K562 (cell line): Measurements from ENCODE around the gene HNRNPA3. TPM values are rescaled to one million over a fixed set of nuclear protein-coding genes. Genes with fewer than 3 reads are reported as not detected.

Source experiments
- LEF1 ChIP-seq: fragments of 450-650 bp; IDR thresholded peaks from 2 replicates; pipeline ENCODE4 v1.6.1; 2016; ENCODE audit warnings: mild to moderate bottlenecking
- MAX ChIP-seq: sonication (generic); formaldehyde crosslinking; IDR thresholded peaks from 2 replicates; pipeline ENCODE4 v1.9.0; 2022; ENCODE audit warnings: mild to moderate bottlenecking, missing genetic modification reagents
- MECOM ChIP-seq: fragments of 250-450 bp; sonication (Bioruptor Pico); IDR thresholded peaks from 2 replicates; pipeline ENCODE4 v1.8.0; 2022; ENCODE audit warnings: inconsistent platforms
- MEF2A ChIP-seq: IDR thresholded peaks from 2 replicates; pipeline ENCODE4 v1.6.1; 2011; ENCODE audit warnings: low read depth, mild to moderate bottlenecking, low read length, moderate library complexity; ENCODE audit not compliant: control insufficient read depth
- NCOA6 ChIP-seq: fragments of 450-650 bp; IDR thresholded peaks from 2 replicates; pipeline ENCODE4 v1.6.1; 2017; ENCODE audit warnings: mild to moderate bottlenecking
- NCOR1 ChIP-seq: fragments of 450-650 bp; IDR thresholded peaks from 2 replicates; pipeline ENCODE4 v1.6.1; 2016; ENCODE audit warnings: mild to moderate bottlenecking, moderate library complexity
- PBX2 ChIP-seq, 2 experiments: IDR thresholded peaks in 1 of 2; conservative IDR thresholded peaks in 1 of 2; 2 replicates each; pipeline ENCODE4 v1.6.1; 2016; ENCODE audit warnings: low read depth in 2 of 2, mild to moderate bottlenecking in 1 of 2, missing compliant biosample characterization in 1 of 2, missing genetic modification characterization in 1 of 2, moderate library complexity in 1 of 2
- RBM15 ChIP-seq: fragments of 200-400 bp; formaldehyde crosslinking; IDR thresholded peaks from 2 replicates; pipeline ENCODE4 v1.6.1; 2018; ENCODE audit warnings: mild to moderate bottlenecking, low read length, moderate library complexity; ENCODE audit not compliant: insufficient read depth
- SIX5 ChIP-seq, 2 experiments: IDR thresholded peaks; 2 replicates each; pipeline ENCODE4 v1.6.1; 2011; ENCODE audit warnings: low read length in 2 of 2, borderline replicate concordance in 1 of 2, low read depth in 1 of 2, mild to moderate bottlenecking in 1 of 2, moderate library complexity in 1 of 2; ENCODE audit not compliant: insufficient read depth in 1 of 2
- SMAD3 ChIP-seq: fragments of 450-650 bp; formaldehyde crosslinking; conservative IDR thresholded peaks from 2 replicates; pipeline ENCODE4 v1.4.0; 2020; ENCODE audit warnings: mild to moderate bottlenecking
- ZMIZ1 ChIP-seq, 2 experiments: fragments of 150-350 bp in 1 of 2; IDR thresholded peaks; 2 replicates each; pipeline ENCODE4 v1.6.1; 2012 to 2016; ENCODE audit warnings: low read depth in 2 of 2, low read length in 2 of 2, mild to moderate bottlenecking in 1 of 2, moderate library complexity in 1 of 2
- ZNF174 ChIP-seq: fragments of 250-450 bp; sonication (Bioruptor Pico); IDR thresholded peaks from 2 replicates; pipeline ENCODE4 v1.4.0; 2020; ENCODE audit warnings: mild to moderate bottlenecking
- ZNF586 ChIP-seq: fragments of 450-650 bp; formaldehyde crosslinking; conservative IDR thresholded peaks from 2 replicates; pipeline ENCODE4 v1.4.0; 2020; ENCODE audit warnings: mild to moderate bottlenecking, moderate library complexity
- polyA plus RNA-seq, 8 experiments: library from polyadenylated mRNA; depleted of rRNA in 4 of 8; stranded (reverse) in 5 of 8; unstranded in 3 of 8; fragments of >200 nt; fragmentation: Nextera tagmentation in 2 of 8; fragmentation: Illumina TruSeq in 1 of 8; extraction: Ambion mirVana in 2 of 8; extraction: Trizol in 1 of 8; gene quantifications; 2 replicates each; pipeline versions ENCODE4 v1.2.1 to v1.2.3, GENCODE V29; 2011 to 2014; ENCODE audit warnings: inconsistent platforms in 1 of 8, missing spikeins in 1 of 8
- total RNA-seq, 7 experiments: library from RNA; depleted of rRNA in 6 of 7; stranded (reverse); fragments of >200 nt in 6 of 7; fragmentation: Illumina TruSeq in 2 of 7; extraction: Trizol in 2 of 7; gene quantifications; 2 replicates each; pipeline versions ENCODE4 v1.2.1 to v1.2.3, GENCODE V29; 2011 to 2021; ENCODE audit warnings: low replicate concordance in 1 of 7
- TF ChIP-seq, protein P1 (sequence below): fragments of 250-450 bp; sonication (Bioruptor Pico); IDR thresholded peaks from 2 replicates; pipeline ENCODE4 v1.4.0; 2020
- TF ChIP-seq, protein P2 (sequence below), 2 experiments: fragments of 450-650 bp; conservative IDR thresholded peaks; 2 replicates each; pipeline ENCODE4 v1.6.1; 2017; ENCODE audit warnings: mild to moderate bottlenecking in 2 of 2, moderate library complexity in 2 of 2
- TF ChIP-seq, protein P3 (sequence below): fragments of 250-450 bp; sonication (Bioruptor Pico); IDR thresholded peaks from 2 replicates; pipeline ENCODE4 v1.8.0; 2022; ENCODE audit warnings: inconsistent platforms, mild to moderate bottlenecking, moderate library complexity, borderline replicate concordance

HNRNPA3 gene
- total and polyA plus RNA-seq, 9 of the 15 experiments (the other 6 are each of a cell fraction or from before 2014, with no cell fraction given), result 72.8 to 428 (median 192) TPM

DNA sequence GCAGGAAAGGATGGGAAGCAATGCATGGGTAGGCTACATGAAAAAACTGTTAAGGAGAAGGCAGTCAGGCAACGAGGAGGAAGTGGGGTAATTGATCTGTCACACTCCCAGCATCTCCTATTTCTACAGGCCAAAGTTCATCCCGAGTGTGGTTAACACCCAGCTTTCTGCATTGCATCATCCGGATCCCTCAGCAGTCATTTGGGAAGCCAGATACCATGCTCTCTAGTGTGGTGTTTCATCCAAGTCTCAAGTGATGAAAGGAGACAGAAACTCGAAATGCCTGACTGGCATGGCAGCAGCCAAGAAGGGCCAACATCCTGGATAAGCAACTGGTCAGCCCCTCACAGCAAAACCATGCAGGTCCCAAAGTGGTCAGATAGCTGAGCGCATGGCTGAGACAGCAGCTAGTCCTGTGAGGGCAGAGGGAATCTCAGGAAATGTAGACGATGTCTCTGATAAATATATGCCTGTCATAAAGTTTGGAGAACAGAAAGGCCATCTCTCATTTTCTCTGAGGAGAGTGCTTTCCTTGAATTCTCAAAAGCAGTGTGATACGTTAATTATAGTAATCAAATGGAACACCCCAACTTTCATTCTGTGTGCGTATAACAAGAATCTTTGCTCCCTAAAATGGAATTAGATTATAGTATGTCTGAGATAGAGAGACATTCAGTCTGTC, 24.8 kb upstream of the HNRNPA3 start (continued):
- TF ChIP-seq, protein P1, sequence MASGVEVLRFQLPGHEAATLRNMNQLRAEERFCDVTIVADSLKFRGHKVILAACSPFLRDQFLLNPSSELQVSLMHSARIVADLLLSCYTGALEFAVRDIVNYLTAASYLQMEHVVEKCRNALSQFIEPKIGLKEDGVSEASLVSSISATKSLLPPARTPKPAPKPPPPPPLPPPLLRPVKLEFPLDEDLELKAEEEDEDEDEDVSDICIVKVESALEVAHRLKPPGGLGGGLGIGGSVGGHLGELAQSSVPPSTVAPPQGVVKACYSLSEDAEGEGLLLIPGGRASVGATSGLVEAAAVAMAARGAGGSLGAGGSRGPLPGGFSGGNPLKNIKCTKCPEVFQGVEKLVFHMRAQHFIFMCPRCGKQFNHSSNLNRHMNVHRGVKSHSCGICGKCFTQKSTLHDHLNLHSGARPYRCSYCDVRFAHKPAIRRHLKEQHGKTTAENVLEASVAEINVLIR (CRISPR knock-in tag), result no peak
- no peak for TF ChIP-seq SIX5 (IDR thresholded peaks at IDR 0.05; ENCODE audit: borderline replicate concordance in 1 of 2, insufficient read depth in 1 of 2, low read depth in 1 of 2, low read length in 2 of 2)
- no peak for TF ChIP-seq ZNF586 (CRISPR knock-in tag)
- TF ChIP-seq, protein P2, sequence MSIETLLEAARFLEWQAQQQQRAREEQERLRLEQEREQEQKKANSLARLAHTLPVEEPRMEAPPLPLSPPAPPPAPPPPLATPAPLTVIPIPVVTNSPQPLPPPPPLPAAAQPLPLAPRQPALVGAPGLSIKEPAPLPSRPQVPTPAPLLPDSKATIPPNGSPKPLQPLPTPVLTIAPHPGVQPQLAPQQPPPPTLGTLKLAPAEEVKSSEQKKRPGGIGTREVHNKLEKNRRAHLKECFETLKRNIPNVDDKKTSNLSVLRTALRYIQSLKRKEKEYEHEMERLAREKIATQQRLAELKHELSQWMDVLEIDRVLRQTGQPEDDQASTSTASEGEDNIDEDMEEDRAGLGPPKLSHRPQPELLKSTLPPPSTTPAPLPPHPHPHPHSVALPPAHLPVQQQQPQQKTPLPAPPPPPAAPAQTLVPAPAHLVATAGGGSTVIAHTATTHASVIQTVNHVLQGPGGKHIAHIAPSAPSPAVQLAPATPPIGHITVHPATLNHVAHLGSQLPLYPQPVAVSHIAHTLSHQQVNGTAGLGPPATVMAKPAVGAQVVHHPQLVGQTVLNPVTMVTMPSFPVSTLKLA (conservative IDR thresholded peaks at IDR 0.05), result no peak
- 0 out of 2 replicates have a peak, but pooled peaks have one; percentile 4 for TF ChIP-seq MECOM
- no peak for TF ChIP-seq PBX2 (CRISPR knock-in tag; IDR thresholded peaks at IDR 0.05; ENCODE audit: low read depth)
- TF ChIP-seq PBX2 (tag; conservative IDR thresholded peaks at IDR 0.05; ENCODE audit: low read depth), result no peak
- TF ChIP-seq NCOR1, result no peak
- no peak for TF ChIP-seq MAX
- TF ChIP-seq SMAD3, result no peak
- no peak for TF ChIP-seq RBM15
- TF ChIP-seq, protein P3, sequence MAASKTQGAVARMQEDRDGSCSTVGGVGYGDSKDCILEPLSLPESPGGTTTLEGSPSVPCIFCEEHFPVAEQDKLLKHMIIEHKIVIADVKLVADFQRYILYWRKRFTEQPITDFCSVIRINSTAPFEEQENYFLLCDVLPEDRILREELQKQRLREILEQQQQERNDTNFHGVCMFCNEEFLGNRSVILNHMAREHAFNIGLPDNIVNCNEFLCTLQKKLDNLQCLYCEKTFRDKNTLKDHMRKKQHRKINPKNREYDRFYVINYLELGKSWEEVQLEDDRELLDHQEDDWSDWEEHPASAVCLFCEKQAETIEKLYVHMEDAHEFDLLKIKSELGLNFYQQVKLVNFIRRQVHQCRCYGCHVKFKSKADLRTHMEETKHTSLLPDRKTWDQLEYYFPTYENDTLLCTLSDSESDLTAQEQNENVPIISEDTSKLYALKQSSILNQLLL (CRISPR knock-in tag), result no peak
- TF ChIP-seq ZNF174 (CRISPR knock-in tag), result no peak
- no peak for TF ChIP-seq NCOA6
- no peak for TF ChIP-seq ZMIZ1 (IDR thresholded peaks at IDR 0.05; ENCODE audit: low read depth in 2 of 2, low read length in 2 of 2)
- TF ChIP-seq MEF2A, result no peak
- peak; percentile 34; the same call in 1 of the 2 replicates for TF ChIP-seq LEF1
